GM21723 (cell line): ENCODE data around the gene HHIPL1.
"Not testable (repeated sequence)": the region's sequence is repeated elsewhere in the genome, so short reads cannot be mapped to it uniquely, and the experiment has no call there.

ENCODE experiments used
- ATAC-seq: cut with Tn5 transposase; IDR thresholded peaks from one replicate; pipeline ENCODE4 v1.9.1; 2021; ENCODE audit warnings: mild to moderate bottlenecking, moderate library complexity; ENCODE audit not compliant: unreplicated experiment

HHIPL1 gene

GRCh38 chr14:99632410-99633035 lies 12.4 kb upstream of the HHIPL1 start:
- ATAC-seq: no peak

- no peak for ATAC-seq
These were observed 11.8 kb upstream of the HHIPL1 start for GRCh38 chr14:99633141-99633540.

- no peak for ATAC-seq
These were observed 11.0 kb upstream of the HHIPL1 start for GRCh38 chr14:99633918-99634317.

- ATAC-seq: no peak
These were observed 10.5 kb upstream of the HHIPL1 start for GRCh38 chr14:99634443-99634842.

GRCh38 chr14:99635116-99635515 lies 9.8 kb upstream of the HHIPL1 start:
- no peak for ATAC-seq

GRCh38 chr14:99636487-99636886 lies 8.4 kb upstream of the HHIPL1 start:
- no peak for ATAC-seq

- no peak for ATAC-seq
These were observed 7.3 kb upstream of the HHIPL1 start for GRCh38 chr14:99637624-99638023.

GRCh38 chr14:99642771-99643170 lies 2.2 kb upstream of the HHIPL1 start:
- not testable (repeated sequence) for ATAC-seq

- no peak for ATAC-seq
These were observed 1.6 kb upstream of the HHIPL1 start for GRCh38 chr14:99643343-99643742.

GRCh38 chr14:99644035-99644587 lies 818 bp upstream of the HHIPL1 start:
- ATAC-seq: no peak

GRCh38 chr14:99645545-99646505 lies 896 bp downstream of the HHIPL1 start:
- ATAC-seq: no peak

GRCh38 chr14:99647411-99647810 lies 2.5 kb downstream of the HHIPL1 start:
- ATAC-seq: no peak

- ATAC-seq: no peak
These were observed 3.3 kb downstream of the HHIPL1 start for GRCh38 chr14:99648027-99648784.

- ATAC-seq: no peak
These were observed 4.3 kb downstream of the HHIPL1 start for GRCh38 chr14:99649219-99649618.

- no peak for ATAC-seq
These were observed 4.7 kb downstream of the HHIPL1 start for GRCh38 chr14:99649643-99650042.

- ATAC-seq: no peak
These were observed 5.3 kb downstream of the HHIPL1 start for GRCh38 chr14:99650189-99650588.

GRCh38 chr14:99651953-99652746 lies 7.2 kb downstream of the HHIPL1 start:
- no peak for ATAC-seq

GRCh38 chr14:99654235-99654985 lies 9.5 kb downstream of the HHIPL1 start:
- no peak for ATAC-seq

- no peak for ATAC-seq
These were observed 10.6 kb downstream of the HHIPL1 start for GRCh38 chr14:99655521-99655920.

GRCh38 chr14:99656171-99656570 lies 11.2 kb downstream of the HHIPL1 start:
- ATAC-seq: no peak
